HepG2 (cell line): ENCODE data around the gene ERICH6. TPM values are rescaled to one million over a fixed set of nuclear protein-coding genes. Genes with fewer than 3 reads are reported as not detected.

Experiments used
- GATAD2A ChIP-seq: IDR thresholded peaks from 2 replicates; pipeline ENCODE4 v1.6.1; 2016
- GZF1 ChIP-seq: sonication (generic); formaldehyde crosslinking; IDR thresholded peaks from 2 replicates; pipeline ENCODE4 v1.5.1; 2020; ENCODE audit warnings: mild to moderate bottlenecking, missing genetic modification reagents
- HDAC6 ChIP-seq: fragments of 200-600 bp; sonication (generic); IDR thresholded peaks from 2 replicates; pipeline ENCODE4 v1.7.0; 2017; ENCODE audit warnings: mild to moderate bottlenecking, antibody characterized with exemption, low read length, low read depth
- HNF4A ChIP-seq: sonication (generic); formaldehyde crosslinking; IDR thresholded peaks from 2 replicates; pipeline ENCODE4 v1.4.0; 2020; ENCODE audit warnings: missing genetic modification reagents
- KDM4B ChIP-seq: sonication (generic); formaldehyde crosslinking; IDR thresholded peaks from 2 replicates; pipeline ENCODE4 v1.4.0; 2020; ENCODE audit warnings: missing genetic modification reagents
- MLX ChIP-seq: IDR thresholded peaks from 2 replicates; pipeline ENCODE4 v1.6.1; 2016
- NR2C2 ChIP-seq: sonication (generic); formaldehyde crosslinking; IDR thresholded peaks from 2 replicates; pipeline ENCODE4 v1.4.0; 2020; ENCODE audit warnings: missing genetic modification reagents, mild to moderate bottlenecking, moderate library complexity, borderline replicate concordance
- PRPF4 ChIP-seq: fragments of 200-400 bp; formaldehyde crosslinking; IDR thresholded peaks from 2 replicates; pipeline ENCODE4 v1.6.1; 2016; ENCODE audit warnings: low read length, low read depth; ENCODE audit not compliant: poor library complexity, severe bottlenecking
- RBFOX2 ChIP-seq: fragments of 200-400 bp; formaldehyde crosslinking; IDR thresholded peaks from 2 replicates; pipeline ENCODE4 v1.6.1; 2017; ENCODE audit warnings: low read depth, mild to moderate bottlenecking, low read length
- RXRA ChIP-seq: sonication (generic); formaldehyde crosslinking; IDR thresholded peaks from 2 replicates; pipeline ENCODE4 v1.5.1; 2020; ENCODE audit warnings: missing genetic modification reagents
- SALL1 ChIP-seq: sonication (generic); formaldehyde crosslinking; IDR thresholded peaks from 2 replicates; pipeline ENCODE4 v1.8.0; 2022; ENCODE audit warnings: mild to moderate bottlenecking, missing genetic modification reagents
- ZBTB43 ChIP-seq: sonication (generic); formaldehyde crosslinking; conservative IDR thresholded peaks from 2 replicates; pipeline ENCODE4 v1.4.0; 2020; ENCODE audit warnings: missing genetic modification reagents
- ZNF607 ChIP-seq: sonication (generic); formaldehyde crosslinking; IDR thresholded peaks from 2 replicates; pipeline ENCODE4 v1.5.1; 2020; ENCODE audit warnings: missing genetic modification reagents, mild to moderate bottlenecking, borderline replicate concordance
- polyA plus RNA-seq, 8 experiments: library from polyadenylated mRNA; depleted of rRNA in 3 of 8; stranded (reverse) in 7 of 8; unstranded in 1 of 8; fragments of >200 nt; fragmentation: Illumina TruSeq in 4 of 8; extraction: Trizol in 4 of 8; gene quantifications; 2 replicates each; pipeline versions ENCODE4 v1.2.1 to v1.2.3, GENCODE V29; 2011 to 2016; ENCODE audit warnings: low read depth in 4 of 8, missing spikeins in 1 of 8, mixed read lengths in 1 of 8; ENCODE audit not compliant: insufficient read depth in 1 of 8
- total RNA-seq, 5 experiments: library from RNA; depleted of rRNA; stranded (reverse); fragments of >200 nt; fragmentation: Illumina TruSeq; extraction: Trizol; gene quantifications; 2 replicates each; pipeline ENCODE4 v1.2.3, GENCODE V29; 2016; ENCODE audit warnings: low read depth in 1 of 5
- TF ChIP-seq, protein P1 (sequence below): sonication (generic); formaldehyde crosslinking; IDR thresholded peaks from 2 replicates; pipeline ENCODE4 v1.5.0; 2020; ENCODE audit warnings: mild to moderate bottlenecking, missing genetic modification reagents
- TF ChIP-seq, protein P2 (sequence below): sonication (generic); formaldehyde crosslinking; conservative IDR thresholded peaks from 2 replicates; pipeline ENCODE4 v1.4.0; 2020; ENCODE audit warnings: mild to moderate bottlenecking, missing genetic modification reagents, moderate library complexity
- TF ChIP-seq, protein P3 (sequence below): sonication (generic); formaldehyde crosslinking; IDR thresholded peaks from 2 replicates; pipeline ENCODE4 v1.5.0; 2020; ENCODE audit warnings: mild to moderate bottlenecking, missing genetic modification reagents

Gene ERICH6
- total and polyA plus RNA-seq, 2 of the 13 experiments (the other 11 are each of a cell fraction or from before 2014, with no cell fraction given) = 0.03 TPM; not detected in 1

GRCh38 chr3:150749255-150749654 is 45.5 kb upstream of the ERICH6 start (continued):
- TF ChIP-seq, protein P1, sequence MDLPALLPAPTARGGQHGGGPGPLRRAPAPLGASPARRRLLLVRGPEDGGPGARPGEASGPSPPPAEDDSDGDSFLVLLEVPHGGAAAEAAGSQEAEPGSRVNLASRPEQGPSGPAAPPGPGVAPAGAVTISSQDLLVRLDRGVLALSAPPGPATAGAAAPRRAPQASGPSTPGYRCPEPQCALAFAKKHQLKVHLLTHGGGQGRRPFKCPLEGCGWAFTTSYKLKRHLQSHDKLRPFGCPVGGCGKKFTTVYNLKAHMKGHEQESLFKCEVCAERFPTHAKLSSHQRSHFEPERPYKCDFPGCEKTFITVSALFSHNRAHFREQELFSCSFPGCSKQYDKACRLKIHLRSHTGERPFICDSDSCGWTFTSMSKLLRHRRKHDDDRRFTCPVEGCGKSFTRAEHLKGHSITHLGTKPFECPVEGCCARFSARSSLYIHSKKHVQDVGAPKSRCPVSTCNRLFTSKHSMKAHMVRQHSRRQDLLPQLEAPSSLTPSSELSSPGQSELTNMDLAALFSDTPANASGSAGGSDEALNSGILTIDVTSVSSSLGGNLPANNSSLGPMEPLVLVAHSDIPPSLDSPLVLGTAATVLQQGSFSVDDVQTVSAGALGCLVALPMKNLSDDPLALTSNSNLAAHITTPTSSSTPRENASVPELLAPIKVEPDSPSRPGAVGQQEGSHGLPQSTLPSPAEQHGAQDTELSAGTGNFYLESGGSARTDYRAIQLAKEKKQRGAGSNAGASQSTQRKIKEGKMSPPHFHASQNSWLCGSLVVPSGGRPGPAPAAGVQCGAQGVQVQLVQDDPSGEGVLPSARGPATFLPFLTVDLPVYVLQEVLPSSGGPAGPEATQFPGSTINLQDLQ (CRISPR knock-in tag) = no peak
- TF ChIP-seq GZF1 (CRISPR knock-in tag) (no peak), RXRA (CRISPR knock-in tag) (peak; percentile 32; the same call in 1 of the 2 replicates), MLX (peak; percentile 49; the same call in 1 of the 2 replicates), PRPF4 (no peak), HDAC6 (no peak), SALL1 (CRISPR knock-in tag) (peak; percentile 45; the same call in 1 of the 2 replicates), RBFOX2 (no peak), GATAD2A (CRISPR knock-in tag) (peak; percentile 38), ZNF607 (CRISPR knock-in tag) (no peak), HNF4A (peak; percentile 56; the same call in 1 of the 2 replicates), NR2C2 (CRISPR knock-in tag) (peak; percentile 65; the same call in 1 of the 2 replicates), KDM4B (CRISPR knock-in tag) (no peak), ZBTB43 (no peak)
- TF ChIP-seq, protein P2, sequence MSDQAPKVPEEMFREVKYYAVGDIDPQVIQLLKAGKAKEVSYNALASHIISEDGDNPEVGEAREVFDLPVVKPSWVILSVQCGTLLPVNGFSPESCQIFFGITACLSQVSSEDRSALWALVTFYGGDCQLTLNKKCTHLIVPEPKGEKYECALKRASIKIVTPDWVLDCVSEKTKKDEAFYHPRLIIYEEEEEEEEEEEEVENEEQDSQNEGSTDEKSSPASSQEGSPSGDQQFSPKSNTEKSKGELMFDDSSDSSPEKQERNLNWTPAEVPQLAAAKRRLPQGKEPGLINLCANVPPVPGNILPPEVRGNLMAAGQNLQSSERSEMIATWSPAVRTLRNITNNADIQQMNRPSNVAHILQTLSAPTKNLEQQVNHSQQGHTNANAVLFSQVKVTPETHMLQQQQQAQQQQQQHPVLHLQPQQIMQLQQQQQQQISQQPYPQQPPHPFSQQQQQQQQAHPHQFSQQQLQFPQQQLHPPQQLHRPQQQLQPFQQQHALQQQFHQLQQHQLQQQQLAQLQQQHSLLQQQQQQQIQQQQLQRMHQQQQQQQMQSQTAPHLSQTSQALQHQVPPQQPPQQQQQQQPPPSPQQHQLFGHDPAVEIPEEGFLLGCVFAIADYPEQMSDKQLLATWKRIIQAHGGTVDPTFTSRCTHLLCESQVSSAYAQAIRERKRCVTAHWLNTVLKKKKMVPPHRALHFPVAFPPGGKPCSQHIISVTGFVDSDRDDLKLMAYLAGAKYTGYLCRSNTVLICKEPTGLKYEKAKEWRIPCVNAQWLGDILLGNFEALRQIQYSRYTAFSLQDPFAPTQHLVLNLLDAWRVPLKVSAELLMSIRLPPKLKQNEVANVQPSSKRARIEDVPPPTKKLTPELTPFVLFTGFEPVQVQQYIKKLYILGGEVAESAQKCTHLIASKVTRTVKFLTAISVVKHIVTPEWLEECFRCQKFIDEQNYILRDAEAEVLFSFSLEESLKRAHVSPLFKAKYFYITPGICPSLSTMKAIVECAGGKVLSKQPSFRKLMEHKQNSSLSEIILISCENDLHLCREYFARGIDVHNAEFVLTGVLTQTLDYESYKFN = 0 out of 2 replicates have a peak, but pooled peaks have one; percentile 26
- TF ChIP-seq, protein P3, sequence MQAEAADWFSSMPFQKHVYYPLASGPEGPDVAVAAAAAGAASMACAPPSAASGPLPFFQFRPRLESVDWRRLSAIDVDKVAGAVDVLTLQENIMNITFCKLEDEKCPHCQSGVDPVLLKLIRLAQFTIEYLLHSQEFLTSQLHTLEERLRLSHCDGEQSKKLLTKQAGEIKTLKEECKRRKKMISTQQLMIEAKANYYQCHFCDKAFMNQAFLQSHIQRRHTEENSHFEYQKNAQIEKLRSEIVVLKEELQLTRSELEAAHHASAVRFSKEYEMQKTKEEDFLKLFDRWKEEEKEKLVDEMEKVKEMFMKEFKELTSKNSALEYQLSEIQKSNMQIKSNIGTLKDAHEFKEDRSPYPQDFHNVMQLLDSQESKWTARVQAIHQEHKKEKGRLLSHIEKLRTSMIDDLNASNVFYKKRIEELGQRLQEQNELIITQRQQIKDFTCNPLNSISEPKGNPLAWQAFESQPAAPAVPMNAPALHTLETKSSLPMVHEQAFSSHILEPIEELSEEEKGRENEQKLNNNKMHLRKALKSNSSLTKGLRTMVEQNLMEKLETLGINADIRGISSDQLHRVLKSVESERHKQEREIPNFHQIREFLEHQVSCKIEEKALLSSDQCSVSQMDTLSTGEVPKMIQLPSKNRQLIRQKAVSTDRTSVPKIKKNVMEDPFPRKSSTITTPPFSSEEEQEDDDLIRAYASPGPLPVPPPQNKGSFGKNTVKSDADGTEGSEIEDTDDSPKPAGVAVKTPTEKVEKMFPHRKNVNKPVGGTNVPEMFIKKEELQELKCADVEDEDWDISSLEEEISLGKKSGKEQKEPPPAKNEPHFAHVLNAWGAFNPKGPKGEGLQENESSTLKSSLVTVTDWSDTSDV (CRISPR knock-in tag) = no peak
